Measurements from ENCODE around the gene GGN. TPM values are rescaled to one million over a fixed set of nuclear protein-coding genes. Genes with fewer than 3 reads are reported as not detected.

Gene GGN
- total and polyA plus RNA-seq, 9 of the 15 experiments (the other 6 are each of a cell fraction or from before 2014, with no cell fraction given): 0.15 to 0.33 TPM; not detected in 7

- Histone ChIP-seq H2AFZ (ENCODE audit: low read depth, low read length) (peak within 1 kb of the TSS; percentile 98), H3K4me1 (replicated peaks in 1 of 2; ENCODE audit: control insufficient read depth in 2 of 2, insufficient read depth in 2 of 2, low read length in 2 of 2) (peaks cover 21 to 24% of the 10 kb centered on the region in 2 experiments), H3K4me2 (ENCODE audit: insufficient read depth, low read length) (peak within 1 kb of the TSS; percentile 87), H4K20me1 (replicated peaks; ENCODE audit: control insufficient read depth, insufficient read depth, low read length) (no peaks in the 10 kb centered on the region), H3K79me2 (ENCODE audit: control insufficient read depth, insufficient read depth, low read length) (0 out of 3 replicates have a peak, but pooled peaks cover 6% of the 10 kb centered on the region), H3K27me3 (ENCODE audit: control insufficient read depth in 2 of 2, insufficient read depth in 2 of 2, low read length in 2 of 2) (no peaks in the 10 kb centered on the region), H3K9me3 (replicated peaks; ENCODE audit: control insufficient read depth, insufficient read depth, low read depth, low read length) (no peaks in the 10 kb centered on the region), H3K9me1 (ENCODE audit: control insufficient read depth, insufficient read depth, low read length) (no peaks in the 10 kb centered on the region), H3K27ac (ENCODE audit: extremely low read depth, low read depth, low read length) (peak within 1 kb of the TSS; percentile 61), H3K9ac (ENCODE audit: insufficient read depth in 1 of 2, low read depth in 2 of 2, low read length in 2 of 2) (peak within 1 kb of the TSS; percentile 36 to 87), H3K4me3 (peak within 1 kb of the TSS; percentile 32), H3K36me3 (ENCODE audit: control insufficient read depth, insufficient read depth, low read length) (no peaks in the 10 kb centered on the region)
- ChIA-PET CTCF (ENCODE audit: low intra/inter-chr PET ratio) (interaction anchor here (0.6 kb wide), 1 partner anchor 37 kb away, joined by 3 read pairs; no protein-coding TSS in a partner anchor), POLR2A (no interaction called here)
- DNase-seq (ENCODE audit: extremely low read depth in 1 of 4, low spot score in 3 of 4) (peak; percentile 94 to 98 (median 96)), FAIRE-seq (peak; percentile 76), ATAC-seq (peak; percentile 99)
- intact Hi-C loops (cut with micrococcal nuclease): no loop called here
- WGBS (ENCODE audit: insufficient coverage, low coverage, missing lambda C conversion rate): under 1% methylated on average over 15 of the region's 20 CpGs
- in situ Hi-C loops (cut with MboI): no loop called here
- no TSS peak for BruUV-seq (replicated peaks)
- TF ChIP-seq ETS2 (tag; IDR thresholded peaks at IDR 0.05; ENCODE audit: borderline replicate concordance, poor library complexity, severe bottlenecking) (no peak), CTBP1 (IDR thresholded peaks at IDR 0.05; ENCODE audit: borderline replicate concordance) (peak; percentile 76), THRA (IDR thresholded peaks at IDR 0.05) (no peak), SPI1 (IDR thresholded peaks at IDR 0.05; ENCODE audit: borderline replicate concordance, low read depth, low read length) (peak; percentile 86), SMAD4 (CRISPR knock-in tag; conservative IDR thresholded peaks at IDR 0.05) (0 out of 2 replicates have a peak, but pooled peaks have one; percentile 24), CC2D1A (IDR thresholded peaks at IDR 0.05) (no peak; the same call in 1 of the 2 replicates), HNRNPUL1 (IDR thresholded peaks at IDR 0.05; ENCODE audit: low read length) (no peak), ZNF830 (CRISPR knock-in tag; IDR thresholded peaks at IDR 0.05) (no peak), ETS1 (conservative IDR thresholded peaks at IDR 0.05; ENCODE audit: control insufficient read depth, low read depth, low read length) (0 out of 2 replicates have a peak, but pooled peaks have one; percentile 23), XRCC5 (IDR thresholded peaks at IDR 0.05; ENCODE audit: low read depth, low read length) (0 out of 2 replicates have a peak, but pooled peaks have one; percentile 11), ZBTB43 (CRISPR knock-in tag; IDR thresholded peaks at IDR 0.05) (no peak), ZNF655 (CRISPR knock-in tag; IDR thresholded peaks at IDR 0.05) (no peak), ZBTB7A (IDR thresholded peaks at IDR 0.05; ENCODE audit: borderline replicate concordance, control insufficient read depth, low read depth, low read length) (peak; percentile 58; the same call in 1 of the 2 replicates), ATF1 (CRISPR knock-in tag; IDR thresholded peaks at IDR 0.05) (no peak), ATF1 (tag; IDR thresholded peaks at IDR 0.05) (peak; percentile 23; the same call in 1 of the 2 replicates), CBX2 (IDR thresholded peaks at IDR 0.05; ENCODE audit: insufficient read depth, low read length, poor library complexity, severe bottlenecking) (no peak), MCM7 (IDR thresholded peaks at IDR 0.05) (no peak), RFX1 (IDR thresholded peaks at IDR 0.05) (no peak), ZNF764 (CRISPR knock-in tag; IDR thresholded peaks at IDR 0.05; ENCODE audit: low read depth) (no peak)
These were observed 45.5 kb upstream of the GGN start, which contains the start of gene RYR1 for GRCh38 chr19:38433268-38433733. TSS of gene RYR1 (plus strand) at chr19:38433691. CDS start at chr19:38433830, 139 bp downstream.

Measured in K562 (cell line).